ENCODE results near the gene ARID3B.

Gene ARID3B

DNA sequence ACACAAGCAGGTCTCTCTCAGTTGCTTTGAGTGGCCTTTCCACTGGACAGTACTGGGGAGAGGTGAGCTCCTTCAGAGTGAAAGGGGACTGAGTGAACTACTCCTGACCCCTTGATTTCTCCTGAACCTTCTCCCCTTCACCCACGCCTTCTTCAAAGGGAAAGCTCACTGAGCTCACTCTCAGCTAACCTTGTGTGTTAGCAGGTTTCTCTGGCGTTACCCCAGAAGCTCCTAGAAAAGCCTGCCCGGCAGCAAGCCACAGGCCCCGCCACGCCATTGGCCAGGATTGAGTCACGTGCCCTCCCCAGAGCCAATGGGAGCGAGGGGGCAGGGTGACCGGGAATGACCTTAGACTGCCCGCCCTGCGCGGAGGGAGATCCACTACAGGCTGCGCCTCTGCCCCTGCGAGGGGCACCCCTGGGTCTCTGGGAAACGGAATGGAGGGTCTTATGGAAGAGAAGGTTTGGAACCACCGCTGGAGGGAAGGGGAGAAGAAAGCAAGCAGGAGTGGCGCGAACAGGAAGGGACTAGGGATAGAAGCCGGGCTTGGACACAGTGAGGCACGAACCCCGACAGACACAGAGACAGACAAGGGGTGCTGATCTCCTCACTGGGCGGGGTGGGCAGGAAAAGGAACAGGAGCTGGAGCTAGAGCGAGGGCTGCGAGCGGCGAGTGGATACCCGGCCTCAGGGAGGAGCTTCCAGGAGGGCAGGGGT lies 57.3 kb downstream of the ARID3B start:
- Histone ChIP-seq H3K4me3 (no peak overlapping the region), H3K27ac (no peak overlapping the region), H3K9ac (ENCODE audit: insufficient read length) (no peak overlapping the region), H3K9me3 (ENCODE audit: low read depth, low read length) (no peaks in the 10 kb centered on the region), H3K36me3 (ENCODE audit: insufficient read depth, low read length) (no peaks in the 10 kb centered on the region)
- TF ChIP-seq POLR2AphosphoS5 (IDR thresholded peaks at IDR 0.05; ENCODE audit: borderline replicate concordance, low read depth, low read length) (peak; percentile 45; the same call in 1 of the 2 replicates), EZH2 (IDR thresholded peaks at IDR 0.05) (no peak), FOXP2 (optimal IDR thresholded peaks at IDR 0.05; ENCODE audit: control extremely low read depth, extremely low read length, insufficient read depth) (no peak)
- DNase-seq (ENCODE audit: low read depth, low spot score), result no peak

DNA sequence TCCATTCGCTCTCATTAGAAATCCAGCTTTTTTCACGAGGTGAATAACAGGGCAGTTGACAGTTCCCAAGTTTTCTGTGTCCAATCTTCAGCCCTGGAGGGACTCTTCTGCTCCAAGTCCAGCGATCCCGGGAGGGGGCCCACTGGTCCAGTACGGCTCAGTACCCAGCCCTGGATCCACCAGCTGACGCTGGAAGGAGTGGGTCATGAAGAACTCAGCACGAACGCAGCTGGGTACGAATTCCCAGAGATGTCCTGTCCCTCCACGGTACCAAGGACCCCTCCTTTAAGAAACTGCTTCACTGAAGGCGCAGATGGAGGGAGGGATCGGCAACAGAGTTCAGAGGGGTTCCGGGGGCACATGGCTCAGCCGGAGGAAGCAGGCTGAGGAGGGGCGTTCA lies 58.1 kb downstream of the ARID3B start:
- TF ChIP-seq FOXP2 (optimal IDR thresholded peaks at IDR 0.05; ENCODE audit: control extremely low read depth, extremely low read length, insufficient read depth) (no peak), EZH2 (IDR thresholded peaks at IDR 0.05) (no peak), POLR2AphosphoS5 (IDR thresholded peaks at IDR 0.05; ENCODE audit: borderline replicate concordance, low read depth, low read length) (no peak)
- Histone ChIP-seq H3K9me3 (ENCODE audit: low read depth, low read length) (no peaks in the 10 kb centered on the region), H3K27ac (no peak overlapping the region), H3K36me3 (ENCODE audit: insufficient read depth, low read length) (no peaks in the 10 kb centered on the region), H3K4me3 (no peak overlapping the region), H3K9ac (ENCODE audit: insufficient read length) (no peak overlapping the region)
- DNase-seq (ENCODE audit: low read depth, low spot score), result no peak

DNA sequence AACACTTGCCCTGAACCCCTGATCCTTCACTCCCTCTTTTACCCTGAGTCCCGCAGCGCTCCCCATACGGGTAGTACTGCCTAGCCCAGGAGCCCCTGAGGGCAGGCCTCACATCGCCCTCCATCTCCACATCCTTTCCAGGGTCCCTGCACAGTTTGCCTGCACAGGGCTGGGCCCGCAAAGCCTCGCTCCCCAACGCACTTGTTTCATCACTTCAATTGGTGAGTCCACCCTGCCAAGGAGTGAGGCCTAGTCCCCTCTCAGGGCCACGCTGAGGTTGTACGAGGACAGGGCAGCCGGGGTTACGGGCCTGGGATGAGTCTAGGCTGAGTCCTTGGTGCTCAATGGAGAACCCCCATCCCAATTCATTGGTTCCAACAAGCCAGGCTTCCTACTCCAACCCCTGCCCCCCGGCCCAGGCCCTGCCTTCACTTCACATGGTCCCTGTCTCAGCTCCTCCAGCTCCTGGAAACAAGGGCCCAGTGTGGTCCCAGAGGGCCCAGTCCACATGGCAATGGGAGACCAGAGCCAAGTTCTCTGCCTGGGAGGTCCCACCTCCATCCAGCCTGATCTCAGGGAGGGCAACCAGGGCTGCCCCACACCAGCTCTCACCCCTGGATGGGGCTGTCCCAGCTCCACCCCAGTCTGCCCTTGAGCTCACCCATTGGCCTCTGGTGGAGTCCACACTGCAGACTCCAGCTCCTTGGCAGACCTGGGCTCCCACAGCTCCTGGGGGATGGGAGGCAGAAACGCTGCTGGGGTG lies 62.2 kb downstream of the ARID3B start:
- Histone ChIP-seq H3K4me3 (no peak overlapping the region), H3K27ac (no peak overlapping the region), H3K9me3 (ENCODE audit: low read depth, low read length) (no peaks in the 10 kb centered on the region), H3K9ac (ENCODE audit: insufficient read length) (no peak overlapping the region), H3K36me3 (ENCODE audit: insufficient read depth, low read length) (no peaks in the 10 kb centered on the region)
- no peak for DNase-seq (ENCODE audit: low read depth, low spot score)
- TF ChIP-seq POLR2AphosphoS5 (IDR thresholded peaks at IDR 0.05; ENCODE audit: borderline replicate concordance, low read depth, low read length) (no peak), FOXP2 (optimal IDR thresholded peaks at IDR 0.05; ENCODE audit: control extremely low read depth, extremely low read length, insufficient read depth) (no peak), EZH2 (IDR thresholded peaks at IDR 0.05) (no peak)

DNA sequence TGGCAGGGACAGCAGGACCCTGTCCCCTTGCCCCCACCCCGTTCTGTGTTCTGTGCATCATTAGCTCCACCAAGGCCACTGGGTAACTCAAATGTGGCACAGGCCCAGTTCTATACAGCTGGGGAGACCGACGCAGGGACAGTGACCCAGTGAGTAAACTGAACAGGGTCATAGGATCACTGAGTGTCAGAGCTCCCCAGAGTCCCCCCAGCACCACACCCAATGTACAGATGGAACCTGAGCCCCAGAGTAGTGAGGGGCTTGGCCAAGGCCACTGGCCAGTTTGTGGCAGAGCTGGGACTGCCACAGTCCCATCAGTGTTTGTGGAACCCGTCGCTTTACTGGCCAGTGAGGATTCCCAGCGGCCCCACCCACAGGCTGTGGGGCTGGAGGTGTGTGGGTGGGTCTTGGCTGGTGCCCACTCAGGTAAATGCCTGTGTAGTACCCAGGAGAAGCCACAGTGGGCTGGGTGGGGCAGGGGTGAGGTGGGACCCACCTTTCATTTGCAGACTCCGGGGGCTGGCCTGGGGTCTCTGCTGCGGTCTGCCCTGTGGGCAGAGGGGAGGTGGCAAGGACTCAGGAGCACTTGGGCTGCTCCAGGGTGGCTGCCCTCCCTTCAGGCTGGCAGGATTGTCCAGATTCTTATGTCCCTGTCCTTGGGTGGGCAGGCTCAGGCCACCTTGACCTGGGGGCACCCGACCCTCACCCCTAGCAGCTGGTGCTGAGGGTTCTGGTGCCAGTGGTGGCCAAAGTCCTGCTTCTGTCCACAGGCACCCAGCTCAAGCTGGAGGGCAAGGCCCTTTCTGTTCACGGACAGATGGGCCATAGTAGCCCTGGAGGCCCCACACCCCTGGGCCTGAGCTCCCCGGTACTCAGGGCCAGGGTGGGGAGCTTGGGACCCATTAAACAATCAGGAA lies 63.0 kb downstream of the ARID3B start:
- Histone ChIP-seq H3K36me3 (ENCODE audit: insufficient read depth, low read length) (no peaks in the 10 kb centered on the region), H3K9ac (ENCODE audit: insufficient read length) (no peak overlapping the region), H3K27ac (no peak overlapping the region), H3K4me3 (no peak overlapping the region), H3K9me3 (ENCODE audit: low read depth, low read length) (no peaks in the 10 kb centered on the region)
- TF ChIP-seq POLR2AphosphoS5 (IDR thresholded peaks at IDR 0.05; ENCODE audit: borderline replicate concordance, low read depth, low read length) (no peak), FOXP2 (optimal IDR thresholded peaks at IDR 0.05; ENCODE audit: control extremely low read depth, extremely low read length, insufficient read depth) (no peak), EZH2 (IDR thresholded peaks at IDR 0.05) (no peak)
- no peak for DNase-seq (ENCODE audit: low read depth, low spot score)

DNA sequence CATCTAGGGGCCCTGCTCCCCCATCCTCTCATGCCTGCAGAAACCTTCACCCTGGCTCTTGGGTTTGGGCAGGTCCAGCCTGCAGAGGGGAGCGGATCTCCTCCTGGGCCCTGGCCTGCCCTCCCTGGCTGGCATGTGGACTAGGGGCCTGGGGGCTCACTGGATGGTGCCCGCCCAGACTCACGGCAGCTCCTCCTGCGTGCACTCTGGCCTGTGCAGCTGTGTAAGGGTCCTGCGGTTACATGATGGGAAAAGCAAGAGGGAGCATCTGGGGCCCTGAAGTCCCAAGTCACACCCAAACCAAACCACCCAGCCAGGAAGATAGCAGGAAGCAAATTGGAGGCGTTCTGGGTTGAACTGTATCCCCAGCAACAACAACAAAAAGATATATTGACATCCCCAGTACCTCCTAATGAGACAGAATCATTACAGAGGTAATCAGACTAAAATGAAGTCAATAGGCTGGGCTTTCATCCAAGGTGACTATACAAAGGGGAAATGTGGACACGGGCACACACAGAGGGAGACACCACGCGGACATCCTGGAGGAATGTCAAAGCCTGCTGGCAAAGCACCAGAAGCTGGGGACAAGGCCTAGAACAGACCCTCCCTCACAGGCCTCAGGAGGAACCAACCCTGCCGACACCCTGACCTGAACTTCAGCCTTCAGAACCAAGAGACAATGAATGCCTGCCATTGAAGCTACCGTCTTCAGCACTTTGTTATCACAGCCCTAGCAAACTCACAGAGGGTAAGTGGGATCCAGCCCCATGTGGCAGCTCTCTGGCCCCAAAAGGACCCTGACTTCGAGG lies 64.2 kb downstream of the ARID3B start:
- H3K36me3 ChIP-seq (ENCODE audit: insufficient read depth, low read length), result no peaks in the 10 kb centered on the region
- no peak for DNase-seq (ENCODE audit: low read depth, low spot score)
- H3K27ac ChIP-seq, result no peak overlapping the region
- H3K9ac ChIP-seq (ENCODE audit: insufficient read length), result no peak overlapping the region
- TF ChIP-seq EZH2 (IDR thresholded peaks at IDR 0.05) (no peak), POLR2AphosphoS5 (IDR thresholded peaks at IDR 0.05; ENCODE audit: borderline replicate concordance, low read depth, low read length) (no peak), FOXP2 (optimal IDR thresholded peaks at IDR 0.05; ENCODE audit: control extremely low read depth, extremely low read length, insufficient read depth) (no peak)
- no peak overlapping the region for H3K4me3 ChIP-seq
- H3K9me3 ChIP-seq (ENCODE audit: low read depth, low read length), result no peaks in the 10 kb centered on the region

DNA sequence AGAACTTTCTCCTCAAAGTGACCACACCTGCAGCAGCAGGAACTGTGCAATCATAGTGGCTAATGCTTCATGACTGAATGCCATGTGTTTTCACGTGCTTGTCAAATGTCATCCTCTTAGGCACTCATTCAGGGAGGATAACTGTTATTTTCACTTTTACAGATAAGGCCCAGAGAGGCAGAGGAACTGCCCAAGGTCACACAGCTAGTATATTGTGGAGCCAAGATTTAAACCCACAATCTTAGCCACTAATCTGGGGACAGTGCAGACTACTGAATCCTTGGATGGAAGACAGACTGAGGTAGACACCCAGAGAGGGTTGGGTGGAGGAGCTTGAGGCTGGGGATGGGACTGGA lies 64.8 kb downstream of the ARID3B start:
- no peak for DNase-seq (ENCODE audit: low read depth, low spot score)
- Histone ChIP-seq H3K27ac (no peak overlapping the region), H3K36me3 (ENCODE audit: insufficient read depth, low read length) (no peaks in the 10 kb centered on the region), H3K9me3 (ENCODE audit: low read depth, low read length) (no peaks in the 10 kb centered on the region), H3K9ac (ENCODE audit: insufficient read length) (no peak overlapping the region), H3K4me3 (no peak overlapping the region)
- TF ChIP-seq POLR2AphosphoS5 (IDR thresholded peaks at IDR 0.05; ENCODE audit: borderline replicate concordance, low read depth, low read length) (no peak), FOXP2 (optimal IDR thresholded peaks at IDR 0.05; ENCODE audit: control extremely low read depth, extremely low read length, insufficient read depth) (no peak), EZH2 (IDR thresholded peaks at IDR 0.05) (no peak)

DNA sequence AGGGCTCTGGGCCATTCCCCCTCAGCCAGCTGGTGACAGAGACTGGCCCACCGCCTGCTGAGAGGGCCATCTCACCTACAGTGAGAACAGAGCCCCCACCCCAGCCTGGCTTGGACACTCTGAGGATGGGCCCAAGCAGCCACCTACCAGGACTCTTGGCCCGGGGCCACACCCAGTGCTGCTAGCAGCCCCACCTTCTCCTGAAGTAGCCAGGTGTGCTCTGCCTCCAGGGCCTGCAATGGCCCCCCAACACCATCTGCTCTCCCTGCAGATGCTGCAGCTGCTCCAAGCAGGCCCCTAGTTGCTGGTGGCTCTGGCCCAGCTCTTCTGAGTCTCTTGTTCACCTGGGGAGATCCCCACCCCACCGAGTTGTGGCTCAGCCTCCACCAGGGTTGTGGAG lies 67.8 kb downstream of the ARID3B start:
- Histone ChIP-seq H3K9me3 (ENCODE audit: low read depth, low read length) (no peaks in the 10 kb centered on the region), H3K27ac (no peak overlapping the region), H3K4me3 (no peak overlapping the region), H3K9ac (ENCODE audit: insufficient read length) (no peak overlapping the region), H3K36me3 (ENCODE audit: insufficient read depth, low read length) (no peaks in the 10 kb centered on the region)
- DNase-seq (ENCODE audit: low read depth, low spot score), result no peak
- no peak for TF ChIP-seq POLR2AphosphoS5 (IDR thresholded peaks at IDR 0.05; ENCODE audit: borderline replicate concordance, low read depth, low read length)
- no peak for TF ChIP-seq EZH2 (IDR thresholded peaks at IDR 0.05)
- TF ChIP-seq FOXP2 (optimal IDR thresholded peaks at IDR 0.05; ENCODE audit: control extremely low read depth, extremely low read length, insufficient read depth), result no peak

Data from SK-N-MC (cell line).